HG02943 (cell line): ENCODE results near the gene PROSER3.
"Not testable (repeated sequence)": the region's sequence is repeated elsewhere in the genome, so short reads cannot be mapped to it uniquely, and the experiment has no call there.

Experiments
- ATAC-seq: cut with Tn5 transposase; IDR thresholded peaks from one replicate; pipeline ENCODE4 v1.9.1; 2021; ENCODE audit warnings: mild to moderate bottlenecking, low read depth, moderate library complexity; ENCODE audit not compliant: unreplicated experiment

Gene PROSER3

GRCh38 chr19:35751839-35752745 is 5.9 kb upstream of the PROSER3 start:
- no peak for ATAC-seq

- ATAC-seq = no peak
Measured at GRCh38 chr19:35752746-35753350, 5.1 kb upstream of the PROSER3 start.

GRCh38 chr19:35753634-35754369 is 4.2 kb upstream of the PROSER3 start:
- ATAC-seq = no peak

DNA sequence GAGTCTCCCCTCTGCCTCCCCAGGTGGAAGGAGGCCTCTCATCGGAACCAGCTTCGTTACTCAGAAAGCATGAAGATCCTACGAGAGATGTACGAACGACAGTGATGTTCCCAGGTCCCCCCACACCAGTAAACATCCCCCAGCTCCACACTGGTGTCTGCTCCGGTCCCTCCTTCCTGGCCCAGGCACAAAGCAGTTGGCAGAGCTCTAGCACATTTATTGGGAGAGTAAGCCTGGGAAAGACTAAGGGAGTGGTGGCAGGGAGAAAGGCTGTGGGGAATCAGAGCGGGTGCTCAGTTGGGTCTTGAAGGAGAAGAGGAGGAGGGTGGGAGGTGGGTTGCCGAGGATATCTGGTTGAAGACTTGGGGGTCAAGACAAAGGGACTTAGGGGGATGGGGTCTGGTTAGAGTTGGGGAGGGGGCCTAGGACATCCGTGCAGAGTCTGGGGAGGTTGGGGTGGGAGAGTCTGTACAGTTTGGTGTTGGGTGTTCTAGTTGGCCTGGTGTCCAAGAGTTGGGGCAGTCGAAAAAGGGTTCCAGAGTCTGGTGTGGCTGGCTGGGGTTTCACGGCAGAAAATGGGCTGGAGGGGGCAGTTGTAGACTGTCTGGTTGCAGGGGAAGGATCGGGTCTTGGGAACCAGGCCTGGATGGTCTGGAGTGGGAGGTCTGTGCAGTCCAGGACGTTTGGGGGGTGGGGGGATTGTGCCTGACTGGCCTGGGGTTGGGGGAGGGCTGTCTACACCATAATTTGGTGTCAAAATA is 3.4 kb upstream of the PROSER3 start:
- no peak for ATAC-seq

- ATAC-seq = no peak
Measured at GRCh38 chr19:35755131-35755549, 2.8 kb upstream of the PROSER3 start.

DNA sequence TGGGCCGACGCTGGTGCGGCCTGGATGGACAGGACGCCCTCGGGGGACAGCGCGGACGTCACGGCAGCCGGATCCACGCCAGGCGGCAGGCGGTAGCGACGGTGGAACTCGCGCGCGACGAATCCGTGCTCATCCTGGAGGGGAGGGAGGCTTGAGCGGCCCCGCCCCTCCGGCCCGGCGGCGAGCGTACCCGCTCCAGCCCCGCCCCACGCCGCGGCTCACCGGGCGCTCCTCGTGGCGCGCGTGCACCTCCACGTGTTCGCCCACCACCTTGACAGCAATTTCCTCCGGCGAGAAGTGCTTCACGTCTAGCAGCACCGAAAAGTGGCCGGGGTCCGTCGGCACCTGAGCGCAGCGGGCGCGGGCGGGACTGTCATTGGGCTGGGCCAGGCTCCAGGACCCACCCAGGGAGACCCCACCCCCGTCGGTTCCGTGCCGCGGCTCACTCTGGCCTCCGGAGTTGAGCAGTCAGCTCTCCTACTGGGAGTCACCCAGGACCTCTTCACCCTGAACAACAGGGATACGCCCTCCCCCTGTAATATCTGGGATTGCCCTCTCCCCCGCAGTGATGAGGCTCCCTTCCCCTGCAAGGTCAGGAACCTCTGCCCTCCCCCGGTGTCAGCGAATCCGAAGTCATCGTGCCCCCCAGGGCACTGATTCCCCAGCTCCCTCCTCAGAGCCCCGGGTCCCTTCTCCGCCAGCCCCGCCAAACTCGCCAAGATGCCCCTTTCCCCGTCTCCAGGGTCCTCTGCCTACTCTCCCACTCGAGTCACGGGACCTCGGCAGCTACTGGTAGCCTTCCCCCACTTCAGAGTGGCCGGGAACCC is 2.2 kb upstream of the PROSER3 start:
- ATAC-seq = no peak

- no peak for ATAC-seq
Measured at GRCh38 chr19:35756377-35757230, 1.4 kb upstream of the PROSER3 start, which contains the start of gene HSPB6. HSPB6 (minus strand) TSS chr19:35757029; CDS start chr19:35757008, 21 bp downstream.

- no peak for ATAC-seq
Measured at GRCh38 chr19:35757231-35757748, 686 bp upstream of the PROSER3 start.

GRCh38 chr19:35759697-35760096 is 1.7 kb downstream of the PROSER3 start:
- ATAC-seq = no peak

- ATAC-seq = no peak
Measured at GRCh38 chr19:35760711-35761349, 2.9 kb downstream of the PROSER3 start.

DNA sequence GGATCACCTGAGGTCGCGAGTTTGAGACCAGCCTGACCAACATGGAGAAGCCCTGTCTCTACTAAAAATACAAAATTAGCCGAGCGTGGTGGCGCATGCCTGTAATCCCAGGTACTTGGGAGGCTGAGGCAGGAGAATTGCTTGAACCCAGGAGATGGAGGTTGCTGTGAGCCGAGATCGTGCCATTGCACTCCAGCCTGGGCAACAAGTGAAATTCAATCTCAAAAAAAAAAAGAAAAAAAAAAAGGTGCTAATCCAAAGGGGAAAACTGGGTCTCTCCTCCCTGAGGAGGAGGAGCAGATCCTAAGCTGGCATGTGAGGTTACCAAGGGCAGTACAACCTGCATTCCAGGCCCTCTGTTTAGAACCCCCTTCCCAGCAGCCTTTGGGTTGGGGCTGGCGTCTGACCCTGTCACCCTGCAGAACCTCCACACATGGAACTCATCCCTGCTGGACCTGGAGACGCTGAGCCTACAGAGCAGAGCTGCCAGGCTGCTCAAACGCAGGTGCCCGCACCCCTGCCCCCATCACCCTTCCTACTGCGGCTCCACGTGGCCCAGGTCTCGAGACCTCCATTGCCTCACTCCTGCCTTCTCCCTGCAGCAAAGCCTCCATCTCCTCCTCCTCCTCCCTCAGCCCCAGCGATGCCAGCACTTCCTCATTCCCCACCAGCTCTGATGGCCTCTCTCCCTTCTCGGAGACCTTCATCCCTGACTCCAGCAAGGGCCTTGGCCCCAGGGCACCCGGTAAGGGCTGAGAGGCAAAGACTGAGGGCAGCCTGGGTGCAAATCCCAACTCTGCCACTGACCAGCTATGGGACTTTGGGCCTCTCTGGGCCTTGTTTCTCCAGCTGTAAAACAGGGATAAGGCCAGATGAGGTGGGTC is 6.7 kb downstream of the PROSER3 start:
- no peak for ATAC-seq

GRCh38 chr19:35766571-35767104 is 8.7 kb downstream of the PROSER3 start:
- no peak for ATAC-seq

DNA sequence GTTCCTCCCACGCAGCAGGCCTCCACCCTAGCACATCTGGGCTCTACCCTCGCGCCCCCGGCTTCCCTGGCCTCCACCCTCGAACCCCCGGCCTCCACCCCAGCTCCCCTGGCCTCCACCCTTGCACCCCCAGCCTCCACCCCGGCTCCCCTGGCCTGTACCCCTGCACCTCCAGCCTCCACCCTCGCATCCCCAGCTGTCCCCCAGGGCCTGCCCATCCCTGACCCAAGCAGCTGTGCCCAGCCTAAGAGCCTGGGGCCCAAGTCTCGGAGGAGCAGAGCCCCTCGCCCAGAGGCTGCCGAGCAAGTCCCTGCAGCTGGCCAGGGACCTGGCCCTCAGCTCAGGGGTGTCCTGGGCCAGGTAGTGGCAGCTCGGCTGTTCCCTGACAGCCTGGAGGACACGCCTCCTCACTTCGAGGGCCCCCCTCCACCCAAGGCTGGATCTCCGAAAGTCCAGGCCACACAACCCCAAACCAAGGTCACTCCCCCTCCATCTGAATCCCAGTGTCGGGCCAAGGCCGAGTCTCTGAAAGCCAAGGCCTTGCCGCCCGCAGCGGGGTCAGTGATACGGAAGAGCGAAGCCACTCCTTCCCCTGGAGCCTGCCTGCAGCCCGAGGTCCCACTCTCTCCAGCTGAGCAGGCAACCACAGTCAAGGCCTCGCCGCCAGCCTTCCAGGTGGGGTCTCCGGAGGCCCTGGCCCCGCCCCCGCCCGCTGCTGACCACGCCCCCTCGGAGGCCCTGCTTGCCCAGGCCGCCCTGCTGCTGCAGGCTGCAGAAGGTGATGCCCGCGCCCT is 9.5 kb downstream of the PROSER3 start:
- ATAC-seq = no peak

- ATAC-seq = no peak
Measured at GRCh38 chr19:35768082-35768421, 10.1 kb downstream of the PROSER3 start.

GRCh38 chr19:35772362-35772761 is 14.4 kb downstream of the PROSER3 start:
- not testable (repeated sequence) for ATAC-seq
